ENCODE results near the gene IMPDH2.

GRCh38 chr3:49027634-49028033, 1.6 kb downstream of the IMPDH2 start:
- TF ChIP-seq CTCF (IDR thresholded peaks at IDR 0.05), result no peak
- TF ChIP-seq POLR2AphosphoS5 (IDR thresholded peaks at IDR 0.05), result no peak
- no peak for TF ChIP-seq POLR2A (IDR thresholded peaks at IDR 0.05)
- TF ChIP-seq EP300 (IDR thresholded peaks at IDR 0.05), result no peak
